HG02852 (cell line): ENCODE results near the gene PSTPIP2.
A peak's percentile ranks its signal among the peaks of the same experiment; 100 is the strongest.
"Not testable (repeated sequence)": the region's sequence is repeated elsewhere in the genome, so short reads cannot be mapped to it uniquely, and the experiment has no call there.

Experiments
- ATAC-seq: cut with Tn5 transposase; IDR thresholded peaks from one replicate; pipeline ENCODE4 v1.9.1; 2021; ENCODE audit warnings: mild to moderate bottlenecking, moderate library complexity; ENCODE audit not compliant: unreplicated experiment

PSTPIP2 gene

DNA sequence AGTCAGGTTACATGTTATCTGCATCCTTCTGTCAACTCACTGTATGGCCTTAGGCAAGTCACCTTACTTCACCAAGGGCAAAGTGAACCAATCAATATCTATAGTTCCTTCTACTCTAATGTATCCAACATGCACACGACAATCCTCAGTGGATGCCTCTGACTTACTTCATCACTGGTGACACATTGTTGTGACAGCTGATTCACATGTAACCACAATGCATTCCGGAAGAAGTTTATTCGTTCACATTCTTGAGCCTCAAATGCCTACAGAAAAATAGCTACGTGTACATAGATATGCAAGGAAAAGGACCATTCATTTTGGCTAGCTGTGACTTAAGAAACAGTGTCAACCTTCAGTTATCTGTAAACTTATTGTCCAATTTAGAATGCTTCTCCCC is 78.6 kb downstream of the PSTPIP2 start:
- ATAC-seq = no peak

DNA sequence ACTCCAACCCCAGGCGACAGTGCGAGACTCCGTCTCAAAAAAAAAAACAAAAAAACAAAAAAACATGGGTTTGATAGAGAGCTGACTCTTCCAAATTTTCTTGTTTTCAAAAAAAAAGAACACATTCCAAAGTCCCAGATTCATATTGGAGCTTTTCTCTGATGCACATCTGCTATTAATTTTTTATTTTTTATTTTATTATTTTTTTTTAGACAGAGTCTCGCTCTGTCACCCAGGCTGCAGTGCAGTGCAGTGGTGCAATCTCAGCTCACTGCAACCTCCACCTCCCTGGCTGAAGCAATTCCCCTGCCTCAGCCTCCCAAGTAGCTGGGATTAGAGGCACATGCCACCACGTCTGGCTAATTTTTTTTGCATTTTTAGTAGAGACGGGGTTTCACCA is 79.5 kb downstream of the PSTPIP2 start:
- not testable (repeated sequence) for ATAC-seq

DNA sequence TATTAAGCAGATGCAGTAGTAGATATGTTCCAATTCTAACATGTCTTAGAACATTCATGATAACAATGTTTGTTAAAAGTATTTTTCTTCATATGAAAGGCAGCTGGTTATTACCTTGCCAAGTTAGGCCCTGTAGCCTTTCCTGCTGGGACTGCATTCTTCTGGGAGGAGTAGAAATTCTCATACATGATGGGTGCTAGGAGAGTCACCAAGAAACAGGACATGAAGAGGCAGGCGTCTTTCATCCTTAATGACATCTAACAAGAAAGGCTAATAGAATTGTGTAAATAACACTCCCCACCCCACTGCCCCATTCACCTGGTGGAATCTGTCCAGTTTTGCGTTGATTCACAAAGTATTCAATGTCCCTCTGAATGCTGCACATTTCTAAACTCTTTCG is 80.3 kb downstream of the PSTPIP2 start:
- ATAC-seq = no peak

DNA sequence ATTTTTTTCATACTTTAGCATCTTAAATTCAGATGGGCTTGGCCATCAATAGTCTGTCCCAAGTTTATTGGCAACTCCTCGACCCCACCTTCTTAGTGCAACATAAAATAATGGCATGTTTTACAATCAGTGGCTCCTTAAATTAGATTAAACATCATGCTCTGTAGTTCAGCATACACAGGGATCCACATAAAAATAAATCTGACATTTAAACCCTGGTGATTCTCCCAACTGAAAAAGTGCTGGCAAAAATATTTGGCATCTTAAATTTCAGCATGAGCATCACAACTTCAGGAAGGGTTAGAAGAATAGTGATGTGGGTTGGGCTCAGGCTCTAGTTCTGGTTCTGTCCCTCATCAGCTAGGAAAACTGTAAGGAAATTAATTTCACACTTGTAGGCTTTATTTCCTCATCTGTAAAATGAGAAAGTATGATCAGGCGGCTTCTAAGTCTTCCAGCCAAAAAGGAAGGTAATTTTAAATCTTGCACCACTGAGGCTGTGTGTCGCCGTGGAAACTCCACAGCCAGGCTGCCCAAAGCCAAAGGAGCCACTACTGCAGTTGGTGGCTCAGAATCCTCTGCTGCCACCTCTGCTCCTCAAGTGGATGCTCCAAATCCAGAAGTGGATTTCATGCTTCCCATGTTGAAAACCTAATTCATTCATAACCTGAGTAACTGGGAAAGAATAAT is 87.4 kb downstream of the PSTPIP2 start:
- ATAC-seq = no peak

DNA sequence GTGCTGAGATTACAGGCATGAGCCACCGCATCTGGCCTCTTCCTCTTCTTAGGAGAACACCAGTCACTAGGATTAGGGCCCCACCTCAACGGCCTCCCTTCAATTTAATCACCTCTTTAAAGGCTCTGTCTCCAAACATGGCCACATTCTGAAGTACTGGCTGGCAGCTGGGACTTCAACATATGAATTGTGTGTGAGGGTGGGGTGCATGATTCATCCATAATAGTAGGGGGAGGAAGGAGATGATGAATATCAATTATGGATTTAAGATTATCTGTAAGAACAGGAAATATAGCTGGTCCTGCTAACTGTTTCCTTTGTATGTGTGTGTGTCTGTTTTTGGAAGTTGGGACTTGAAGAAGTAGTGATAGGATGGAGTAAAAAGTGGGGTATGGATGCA is 90.2 kb downstream of the PSTPIP2 start:
- no peak for ATAC-seq

DNA sequence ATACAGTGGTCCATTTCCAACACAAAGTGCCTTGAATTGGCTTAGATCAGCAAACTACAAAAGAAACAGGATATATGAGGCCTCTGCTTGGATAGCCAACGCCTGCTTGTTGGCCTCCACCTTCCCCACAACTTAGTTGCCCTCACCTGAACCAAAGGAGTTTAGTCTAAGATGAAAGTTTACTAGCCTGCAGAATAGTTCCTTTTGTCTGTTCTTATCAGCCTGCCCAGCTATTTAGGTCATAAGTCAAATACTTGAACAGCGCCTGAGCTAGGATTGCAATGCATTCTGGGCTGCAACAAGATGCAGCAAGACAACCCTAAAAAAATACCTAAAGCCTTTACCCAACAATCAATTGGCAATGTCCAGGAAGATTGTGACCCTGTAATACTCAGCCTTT is 91.8 kb downstream of the PSTPIP2 start:
- no peak for ATAC-seq

DNA sequence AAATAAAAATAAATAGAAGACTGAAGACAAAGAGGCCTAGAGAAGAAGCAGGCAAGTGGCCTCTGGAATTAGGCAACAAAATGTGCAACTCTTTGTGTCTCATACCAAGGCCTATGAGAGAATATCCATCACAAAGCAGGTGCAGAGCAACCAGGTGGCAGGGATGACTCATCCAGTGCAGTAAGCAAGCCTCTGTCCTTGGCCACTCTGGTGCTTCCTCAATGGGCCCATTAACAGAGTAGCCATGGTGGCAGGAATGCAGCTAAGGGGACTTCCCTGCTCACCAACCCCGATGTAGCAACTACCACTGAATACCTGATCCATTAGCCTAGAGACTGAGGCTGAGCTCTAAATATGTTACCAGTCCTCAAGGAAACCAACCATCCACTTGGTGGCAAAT is 94.0 kb downstream of the PSTPIP2 start:
- ATAC-seq = no peak

DNA sequence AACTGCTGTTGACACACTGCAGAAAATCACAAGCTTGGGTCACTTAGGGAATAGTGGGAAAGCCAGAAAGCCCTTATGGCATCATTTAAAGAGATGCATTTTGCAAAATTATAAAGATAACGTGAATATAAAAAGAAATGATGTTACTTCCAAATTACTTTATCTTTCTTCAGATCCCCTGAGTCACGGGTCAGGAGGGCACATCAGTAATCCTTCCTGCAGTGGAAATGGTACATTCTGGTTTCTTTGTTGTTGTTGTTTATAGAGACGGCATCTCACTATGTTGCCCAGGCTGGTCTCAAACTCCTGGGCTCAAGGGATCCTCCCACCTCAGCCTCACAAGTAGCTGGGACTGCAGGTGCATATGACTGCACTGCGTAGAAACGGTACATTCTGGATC is 95.1 kb downstream of the PSTPIP2 start:
- no peak for ATAC-seq

DNA sequence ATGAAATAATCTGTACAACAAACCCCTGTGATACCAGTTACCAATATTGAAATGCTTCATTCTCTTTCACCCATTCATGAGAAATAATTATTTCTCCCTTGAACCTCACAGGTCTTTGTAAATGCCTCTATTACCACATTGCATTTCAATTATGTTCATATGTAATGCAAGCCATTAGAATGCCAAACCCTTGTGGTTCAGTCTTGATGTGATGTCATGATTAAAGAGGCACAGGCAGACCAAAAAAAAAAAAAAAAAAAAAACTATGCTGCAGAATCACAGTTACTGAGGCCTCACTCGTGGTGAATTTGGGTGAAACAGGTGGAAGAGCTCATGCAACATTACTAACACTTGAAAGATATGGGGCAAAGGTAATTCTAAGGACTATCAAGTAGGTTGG is 95.5 kb downstream of the PSTPIP2 start:
- no peak for ATAC-seq

DNA sequence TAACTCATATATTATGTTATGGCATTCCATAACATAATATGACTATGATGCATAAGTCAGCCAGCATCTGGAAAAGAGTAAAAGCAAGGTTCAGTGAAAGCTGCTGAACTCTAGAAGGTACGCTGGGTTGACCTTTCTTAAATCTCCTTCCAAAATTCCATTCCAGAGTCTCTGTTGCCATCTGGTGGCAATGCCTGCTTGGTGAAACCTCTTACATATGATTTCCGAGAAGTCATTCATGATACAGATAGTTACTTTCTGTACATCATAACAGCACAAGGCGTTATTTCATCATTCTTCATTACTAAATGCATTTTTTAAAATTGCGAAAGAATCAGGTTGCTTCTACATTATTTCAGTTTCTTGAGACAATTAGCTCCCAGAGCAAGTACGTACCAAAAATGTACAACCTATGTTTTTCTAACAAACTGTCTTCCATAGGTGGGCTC is 97.9 kb downstream of the PSTPIP2 start:
- no peak for ATAC-seq

DNA sequence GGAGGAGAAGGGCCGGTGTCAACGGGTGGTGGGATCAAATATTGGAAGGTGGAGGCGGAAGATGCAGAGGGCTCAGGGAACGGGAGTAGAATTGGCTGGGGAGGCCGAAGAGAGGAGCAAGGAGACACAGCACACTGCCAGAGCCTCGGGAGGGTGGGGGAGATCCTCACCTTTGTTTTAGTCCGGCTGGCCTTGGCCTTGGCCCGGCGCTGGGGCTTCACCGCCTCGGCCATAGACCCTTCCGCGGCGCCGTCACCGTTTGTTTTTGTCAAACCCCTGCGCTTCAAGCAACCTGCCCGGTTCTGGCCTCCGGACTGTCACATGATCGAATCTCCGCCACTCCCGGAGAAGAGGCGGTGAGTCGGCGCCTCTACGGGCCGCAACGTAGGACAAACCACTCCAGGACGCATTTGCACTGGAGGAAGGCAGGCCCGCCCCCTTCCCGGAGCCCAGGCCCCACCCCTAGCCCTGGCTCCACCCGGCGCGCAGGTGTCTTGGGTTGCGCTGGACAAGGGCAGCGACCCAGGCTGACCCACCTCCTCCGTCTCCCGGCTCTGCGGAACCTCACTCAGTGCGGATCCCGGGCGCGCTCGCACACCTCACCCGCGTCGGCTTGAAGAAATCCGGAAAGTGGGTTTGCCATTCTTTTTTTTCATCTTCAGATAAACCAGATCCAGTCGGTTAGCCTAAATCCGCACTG is 104.9 kb downstream of the PSTPIP2 start, which contains the start of gene EPG5:
Gene EPG5, minus strand, starts transcription at position 323 of the 700 bp plus-strand sequence. Its CDS starts 90 bp downstream, at position 233.
- ATAC-seq = peak; percentile 96

DNA sequence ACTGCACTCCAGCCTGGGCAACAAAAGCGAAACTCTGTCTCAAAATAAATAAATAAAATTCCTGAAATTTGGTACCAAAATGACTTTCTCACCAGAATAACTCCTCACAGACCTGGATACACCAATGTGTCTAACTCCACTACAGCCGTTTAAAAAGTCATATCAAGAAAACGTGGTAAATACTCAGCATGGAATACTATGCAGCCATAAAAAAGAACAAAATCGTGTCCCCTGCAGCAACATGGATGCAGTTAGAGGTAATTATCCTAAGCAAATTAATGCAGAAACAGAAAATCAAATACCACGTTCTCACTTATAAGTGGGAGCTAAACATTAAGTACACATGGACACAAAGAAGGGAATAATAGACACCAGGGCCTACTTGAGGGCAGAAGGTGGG is 107.1 kb downstream of the PSTPIP2 start:
- not testable (repeated sequence) for ATAC-seq

DNA sequence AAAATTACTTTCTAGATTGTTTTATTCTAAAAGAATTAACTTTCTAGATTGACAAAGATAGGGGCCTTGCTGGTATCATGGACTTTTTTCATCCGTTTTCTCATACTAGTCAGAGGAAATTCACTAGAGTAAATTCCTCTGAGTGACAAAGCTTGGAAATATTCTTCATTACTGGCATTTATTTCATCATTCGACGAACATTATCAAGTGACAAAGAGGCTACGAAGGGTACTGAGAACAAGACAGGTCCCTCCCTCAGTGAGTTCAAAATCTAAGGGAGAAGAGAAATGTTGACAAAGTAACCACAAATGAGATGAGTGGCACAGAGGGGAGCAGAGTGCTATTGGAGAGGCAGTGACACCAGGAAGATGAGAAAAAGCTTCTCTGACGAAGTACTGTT is 109.2 kb downstream of the PSTPIP2 start:
- ATAC-seq = no peak

DNA sequence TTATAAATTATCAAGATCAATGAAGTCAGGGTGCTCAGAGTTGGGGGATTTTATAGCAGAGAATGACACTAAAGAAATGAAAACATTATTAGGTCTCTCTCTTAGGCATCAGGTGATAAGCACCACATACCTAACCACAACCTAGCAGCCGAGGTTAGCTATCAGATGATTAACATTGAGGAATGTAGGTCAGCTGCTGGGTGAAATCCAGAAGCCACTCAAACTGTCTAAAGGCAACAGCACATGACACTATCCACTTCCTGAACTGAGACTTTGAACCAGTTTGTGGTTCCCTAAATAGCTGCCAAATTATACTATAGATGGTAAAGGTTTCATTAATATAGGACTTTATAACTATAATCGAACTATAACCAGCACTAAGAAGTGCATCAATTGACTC is 109.6 kb downstream of the PSTPIP2 start:
- ATAC-seq = no peak

DNA sequence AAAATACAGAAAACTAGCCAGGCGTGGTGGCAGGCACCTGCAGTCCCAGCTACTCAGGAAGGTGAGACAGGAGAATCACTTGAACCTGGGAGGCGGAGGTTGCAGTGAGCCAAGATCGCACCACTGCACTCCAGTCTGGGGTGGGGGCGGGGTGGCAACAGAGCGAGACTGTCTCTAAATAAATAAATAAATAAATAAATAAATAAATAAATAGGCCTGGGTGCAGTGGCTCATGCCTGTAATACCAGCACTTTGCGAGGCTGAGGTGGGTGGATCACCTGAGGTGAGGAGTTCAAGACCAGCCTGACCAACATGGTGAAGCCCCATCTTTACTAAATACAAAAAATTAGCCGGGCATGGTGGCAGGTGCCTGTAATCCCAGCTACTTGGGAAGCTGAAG is 112.6 kb downstream of the PSTPIP2 start:
- ATAC-seq = not testable (repeated sequence)

DNA sequence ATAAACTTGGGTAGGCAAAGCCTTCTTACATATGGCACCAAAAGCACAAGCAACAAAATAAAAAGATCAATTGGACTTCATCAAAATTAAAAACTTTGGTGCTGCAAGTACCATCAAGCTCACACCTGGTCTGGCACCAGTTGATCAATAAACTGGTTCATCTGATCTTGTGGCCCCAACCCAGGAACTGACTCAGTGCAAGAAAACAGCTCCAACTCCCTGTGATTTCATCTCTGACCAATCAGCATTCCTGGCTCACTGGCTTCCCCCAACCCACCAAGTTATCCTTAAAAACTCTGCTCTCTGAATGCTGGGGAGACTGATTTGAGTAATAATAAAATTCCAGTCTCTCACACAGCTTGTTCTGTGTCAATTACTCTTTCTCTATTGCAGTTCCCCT is 113.3 kb downstream of the PSTPIP2 start:
- no peak for ATAC-seq

DNA sequence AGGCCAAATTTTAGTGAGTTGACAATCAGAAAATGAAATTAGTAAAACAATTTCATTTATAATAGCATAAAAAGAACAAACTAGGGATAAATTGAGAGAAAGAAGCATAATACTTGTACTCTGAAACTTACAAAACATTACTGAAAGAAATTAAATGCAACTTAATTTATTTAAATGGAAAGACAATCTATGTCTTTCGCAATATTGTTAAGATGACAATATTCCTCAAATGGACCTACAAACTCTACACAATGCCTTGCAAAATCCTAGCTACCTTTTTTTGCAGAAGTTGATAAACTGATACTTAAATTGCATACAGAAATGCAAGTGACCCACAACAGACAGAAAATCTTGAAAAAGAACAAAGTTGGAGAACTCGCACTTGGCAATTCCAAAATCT is 114.0 kb downstream of the PSTPIP2 start:
- ATAC-seq = no peak

DNA sequence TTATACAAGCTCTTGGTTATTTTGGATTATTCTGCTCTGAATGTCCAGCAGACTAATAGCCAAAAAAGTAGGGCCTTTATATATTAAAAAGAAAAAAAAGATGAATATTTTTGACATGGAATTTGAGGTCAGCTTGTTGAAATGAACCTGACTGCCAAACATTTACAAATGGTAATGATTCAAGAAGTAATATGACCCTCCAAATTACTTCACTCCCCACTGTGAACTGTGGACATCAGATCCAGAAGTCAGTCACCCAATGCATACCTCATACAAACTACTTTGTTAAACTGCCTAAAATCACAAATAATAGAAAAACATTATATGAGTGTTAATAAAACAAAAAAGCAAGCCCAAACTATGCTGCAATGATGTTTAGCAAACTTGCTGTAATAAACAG is 115.0 kb downstream of the PSTPIP2 start:
- ATAC-seq = no peak

DNA sequence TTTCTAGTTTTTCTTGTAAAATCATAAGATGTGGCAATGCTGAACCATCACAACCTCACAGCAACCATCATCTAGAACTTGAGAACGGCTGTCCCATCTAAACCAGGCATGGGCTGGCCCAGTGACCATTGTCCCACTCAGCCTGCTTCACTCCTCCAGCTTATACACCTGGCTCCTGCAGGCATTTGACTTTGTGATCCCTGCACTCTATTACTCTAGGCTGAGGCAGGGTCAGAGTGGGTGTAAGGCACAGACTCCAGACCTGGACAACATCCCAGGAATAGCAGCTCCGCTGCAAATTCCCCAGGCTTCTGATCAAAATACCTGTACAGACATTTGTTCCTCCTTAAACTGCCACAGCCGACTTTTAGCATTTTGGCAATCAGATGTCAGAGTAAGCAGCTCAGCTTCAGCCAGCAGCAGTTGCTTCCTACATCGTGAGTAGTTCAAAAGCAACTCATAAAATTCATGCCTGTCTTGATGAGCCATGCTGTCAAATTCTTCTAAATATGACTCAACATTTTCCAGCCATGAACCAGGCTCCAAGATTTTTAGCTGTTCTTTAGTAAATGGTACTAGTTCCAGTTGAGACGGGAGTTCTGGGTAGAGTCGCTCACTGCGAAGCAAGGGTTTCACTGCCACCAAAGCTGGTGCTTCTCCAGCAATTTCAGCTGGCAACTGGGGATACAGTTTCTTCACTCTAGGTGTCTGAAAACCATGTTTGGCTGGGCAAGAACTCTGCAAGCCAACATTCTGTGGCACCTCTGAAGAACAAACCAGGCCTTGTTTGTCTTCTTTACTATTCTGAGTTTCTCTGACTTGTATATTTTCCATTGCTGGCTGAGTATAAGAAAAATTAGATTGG is 117.8 kb downstream of the PSTPIP2 start:
- no peak for ATAC-seq

DNA sequence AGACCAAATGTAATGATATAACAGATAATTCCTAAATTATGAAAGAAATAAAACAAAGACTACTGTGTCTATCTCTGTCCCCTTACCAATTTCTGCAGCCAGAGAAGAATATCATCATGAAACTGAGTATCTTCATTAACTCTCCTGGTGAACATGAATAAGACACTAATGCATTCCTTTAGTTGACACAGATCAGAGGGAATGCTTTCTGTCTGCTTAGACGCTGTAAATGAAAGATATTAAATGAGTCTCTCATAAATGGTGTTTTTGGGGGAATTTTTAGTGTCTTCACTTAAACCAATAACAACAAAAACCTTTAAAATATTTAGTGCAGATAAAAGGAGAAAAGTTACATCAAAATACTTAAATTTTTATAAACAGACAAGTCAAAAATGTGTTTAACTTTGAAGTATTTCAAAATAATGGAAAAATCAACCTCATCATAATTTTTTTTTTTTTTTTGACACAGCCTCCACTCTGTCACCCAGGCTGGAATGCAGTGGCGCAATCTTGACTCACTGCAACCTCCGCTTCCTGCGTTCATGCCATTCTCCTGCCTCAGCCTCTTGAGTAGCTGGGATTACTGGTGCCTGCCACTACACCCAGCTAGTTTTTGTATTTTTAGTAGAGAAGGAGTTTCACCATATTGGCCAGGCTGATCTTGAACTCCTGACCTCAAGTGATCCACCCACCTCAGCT is 120.9 kb downstream of the PSTPIP2 start:
- ATAC-seq = no peak

DNA sequence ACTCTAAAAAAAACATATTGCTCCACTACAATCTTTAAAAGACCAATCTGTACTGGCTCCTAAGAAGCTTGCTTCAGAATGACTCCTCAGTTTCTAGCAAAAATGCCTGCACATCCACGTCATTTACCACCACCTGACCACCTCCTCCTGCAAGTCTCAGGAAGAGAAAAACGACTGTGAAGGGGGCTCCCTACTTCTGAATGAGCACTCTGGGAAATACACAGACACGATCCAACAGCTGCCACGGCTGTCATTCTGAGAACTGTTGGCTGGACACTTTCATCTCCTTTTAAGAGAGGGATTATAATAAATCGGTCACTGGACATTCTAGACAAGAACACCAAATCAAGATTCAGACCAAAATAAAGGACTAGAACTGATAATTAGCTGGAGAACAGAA is 126.4 kb downstream of the PSTPIP2 start:
- ATAC-seq = no peak
